ENCODE results near the gene DNM3. TPM values are rescaled to one million over a fixed set of nuclear protein-coding genes. Genes with fewer than 3 reads are reported as not detected.

The DNM3 gene
- total and polyA plus RNA-seq, 10 of the 15 experiments (the other 5 are each of a cell fraction or from before 2014, with no cell fraction given) = 0.03 to 1.5 (median 0.08) TPM; not detected in 3

- no TSS peak for BruUV-seq (replicated peaks)
- CTCF ChIA-PET = interaction anchor here (1.2 to 1.4 kb wide), 2 partner anchors 17 to 74 kb away, joined by 3 read pairs; no protein-coding TSS in a partner anchor
- Histone ChIP-seq H3K79me2 (ENCODE audit: control insufficient read depth, insufficient read depth, low read length) (no peaks in the 10 kb centered on the region), H3K4me1 (ENCODE audit: control insufficient read depth, insufficient read depth, low read length) (peaks cover 19% of the 10 kb centered on the region), H3K9me3 (replicated peaks; ENCODE audit: control insufficient read depth, insufficient read depth, low read length) (no peaks in the 10 kb centered on the region), H3K27ac (ENCODE audit: control insufficient read depth, insufficient read depth) (no peak overlapping the region), H2AFZ (ENCODE audit: control insufficient read depth, low read depth, low read length) (no peak overlapping the region), H3K27me3 (replicated peaks in 1 of 2; ENCODE audit: control insufficient read depth in 2 of 2, insufficient read depth in 2 of 2, low read length in 1 of 2) (no peaks in the 10 kb centered on the region), H4K20me1 (ENCODE audit: control insufficient read depth, insufficient read depth) (no peaks in the 10 kb centered on the region), H3K36me3 (ENCODE audit: control insufficient read depth in 2 of 2, insufficient read depth in 2 of 2, low read length in 1 of 2) (no peaks in the 10 kb centered on the region), H3K9ac (ENCODE audit: control insufficient read depth, insufficient read depth, low read length) (no peak overlapping the region), H3K4me2 (ENCODE audit: control insufficient read depth, insufficient read depth) (no peak overlapping the region), H3K4me3 (no peak overlapping the region)
- intact Hi-C loops (cut with micrococcal nuclease; ENCODE audit: unreplicated experiment) = loop anchor here (5.0 to 10.0 kb wide), 4 partner anchors 68 to 175 kb away; no protein-coding TSS in a partner anchor
- TF ChIP-seq SMAD5 (IDR thresholded peaks at IDR 0.05; ENCODE audit: low read depth) = no peak
- no peak for TF ChIP-seq CREM (IDR thresholded peaks at IDR 0.05; ENCODE audit: low read depth)
- TF ChIP-seq ZNF687 (IDR thresholded peaks at IDR 0.05) = no peak
- no peak for TF ChIP-seq CHD4 (IDR thresholded peaks at IDR 0.05)
- TF ChIP-seq ELK1 (IDR thresholded peaks at IDR 0.05; ENCODE audit: low read depth, low read length) = no peak
- TF ChIP-seq TBL1XR1 (IDR thresholded peaks at IDR 0.05; ENCODE audit: low read depth, low read length) = no peak
- TF ChIP-seq SP1 (IDR thresholded peaks at IDR 0.05; ENCODE audit: low read depth, low read length) = no peak
- no peak for TF ChIP-seq MTA3 (IDR thresholded peaks at IDR 0.05; ENCODE audit: borderline replicate concordance, low read length)
- TF ChIP-seq DPF2 (IDR thresholded peaks at IDR 0.05) = no peak
- no peak for TF ChIP-seq CBX3 (IDR thresholded peaks at IDR 0.05; ENCODE audit: borderline replicate concordance, low read depth)
- TF ChIP-seq, protein P1, sequence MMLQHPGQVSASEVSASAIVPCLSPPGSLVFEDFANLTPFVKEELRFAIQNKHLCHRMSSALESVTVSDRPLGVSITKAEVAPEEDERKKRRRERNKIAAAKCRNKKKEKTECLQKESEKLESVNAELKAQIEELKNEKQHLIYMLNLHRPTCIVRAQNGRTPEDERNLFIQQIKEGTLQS (IDR thresholded peaks at IDR 0.05; ENCODE audit: borderline replicate concordance, extremely low read depth, low read depth, low read length) = no peak
- no peak for TF ChIP-seq CBFB (IDR thresholded peaks at IDR 0.05; ENCODE audit: low read depth)
- TF ChIP-seq SRF (IDR thresholded peaks at IDR 0.05; ENCODE audit: low read depth in 2 of 2, low read length in 2 of 2) = no peak
- TF ChIP-seq NFYA (IDR thresholded peaks at IDR 0.05; ENCODE audit: borderline replicate concordance, low read depth, low read length) = no peak
- no peak for TF ChIP-seq STAT1 (conservative IDR thresholded peaks at IDR 0.05)
- TF ChIP-seq, protein P2, sequence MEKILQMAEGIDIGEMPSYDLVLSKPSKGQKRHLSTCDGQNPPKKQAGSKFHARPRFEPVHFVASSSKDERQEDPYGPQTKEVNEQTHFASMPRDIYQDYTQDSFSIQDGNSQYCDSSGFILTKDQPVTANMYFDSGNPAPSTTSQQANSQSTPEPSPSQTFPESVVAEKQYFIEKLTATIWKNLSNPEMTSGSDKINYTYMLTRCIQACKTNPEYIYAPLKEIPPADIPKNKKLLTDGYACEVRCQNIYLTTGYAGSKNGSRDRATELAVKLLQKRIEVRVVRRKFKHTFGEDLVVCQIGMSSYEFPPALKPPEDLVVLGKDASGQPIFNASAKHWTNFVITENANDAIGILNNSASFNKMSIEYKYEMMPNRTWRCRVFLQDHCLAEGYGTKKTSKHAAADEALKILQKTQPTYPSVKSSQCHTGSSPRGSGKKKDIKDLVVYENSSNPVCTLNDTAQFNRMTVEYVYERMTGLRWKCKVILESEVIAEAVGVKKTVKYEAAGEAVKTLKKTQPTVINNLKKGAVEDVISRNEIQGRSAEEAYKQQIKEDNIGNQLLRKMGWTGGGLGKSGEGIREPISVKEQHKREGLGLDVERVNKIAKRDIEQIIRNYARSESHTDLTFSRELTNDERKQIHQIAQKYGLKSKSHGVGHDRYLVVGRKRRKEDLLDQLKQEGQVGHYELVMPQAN (conservative IDR thresholded peaks at IDR 0.05) = no peak
- ATAC-seq (no peak), DNase-seq (ENCODE audit: low read depth, low spot score) (no peak), FAIRE-seq (no peak)
- 64% methylated on average over 3 of the region's 3 CpGs for WGBS (ENCODE audit: insufficient coverage, insufficient replicate concordance, low lambda C conversion rate, missing lambda C conversion rate)
- POLR2A ChIA-PET = interaction anchor here (1.0 kb wide), 2 partner anchors 15 to 69 kb away, joined by 4 to 5 read pairs; no protein-coding TSS in a partner anchor
- in situ Hi-C loops (cut with MboI) = no loop called here
- SMC1A ChIA-PET (ENCODE audit: uncharacterized antibody, unreplicated experiment) = interaction anchor here (0.6 to 2.7 kb wide), 12 partner anchors 15 to 179 kb away, joined by 3 to 12 read pairs (median 4); no protein-coding TSS in a partner anchor
- RAD21 ChIA-PET (ENCODE audit: unreplicated experiment) = interaction anchor here (0.7 to 2.5 kb wide), 4 partner anchors 91 to 130 kb away, joined by 3 to 7 read pairs (median 4); no protein-coding TSS in a partner anchor
These were observed 428.3 kb downstream of the DNM3 start for GRCh38 chr1:172269644-172270043.

Measured in GM12878 (cell line).